Pericardium fibroblast (primary cell): ENCODE data around the gene PMF1. TPM values are rescaled to one million over a fixed set of nuclear protein-coding genes. Genes with fewer than 3 reads are reported as not detected.

Experiments
- total RNA-seq: library from RNA; depleted of rRNA; stranded (reverse); fragments of >200 nt; gene quantifications from 2 replicates; pipeline ENCODE4 v1.2.3, GENCODE V29; 2015

PMF1 gene
- total RNA-seq, result 42.0 and 46.9 TPM in 2 replicates

GRCh38 chr1:156212833-156213643 is at the start of gene PMF1:
TSS of gene PMF1 (plus strand) at chr1:156213007. CDS start at chr1:156213016, 9 bp downstream.

DNA sequence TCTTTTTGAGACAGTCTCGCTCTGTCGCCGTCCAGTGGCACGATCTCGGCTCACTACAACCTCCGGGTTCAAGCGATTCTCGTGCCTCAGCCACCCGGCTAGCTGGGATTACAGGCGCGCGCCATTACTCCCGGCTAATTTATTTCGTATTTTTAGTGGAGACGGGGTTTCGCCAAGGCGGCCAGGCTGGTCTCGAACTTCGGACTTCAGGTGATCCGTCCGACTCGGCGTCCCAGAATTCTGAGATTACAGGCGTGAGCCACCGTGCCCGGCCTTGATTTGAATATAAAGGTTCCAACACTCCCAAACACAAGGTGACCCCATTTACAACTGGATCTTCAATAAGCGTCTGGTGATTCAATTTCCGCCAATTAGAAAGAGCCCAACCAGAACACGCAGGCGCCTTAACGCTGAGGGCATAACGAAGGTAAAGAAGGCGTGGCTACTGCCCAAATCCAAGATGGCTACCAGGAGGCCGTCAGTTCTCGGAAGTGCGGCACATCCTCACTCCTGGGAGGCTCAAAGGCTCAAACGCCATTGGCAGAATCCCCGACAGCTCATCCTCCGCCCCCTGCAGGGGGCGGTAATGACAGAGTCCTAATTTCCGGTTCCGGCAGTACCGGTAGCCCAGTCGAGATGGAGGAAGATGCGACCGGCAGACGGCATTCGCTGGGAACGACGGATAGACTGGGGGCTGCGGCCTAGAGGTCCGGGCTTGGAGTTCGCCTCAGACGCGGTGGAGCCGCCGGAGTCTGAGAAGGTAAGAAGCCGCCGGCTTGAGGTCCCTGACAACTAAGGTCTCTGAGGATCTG is 19.1 kb upstream of the PMF1 start, which contains the start of gene SLC25A44:
TSS of gene SLC25A44 (plus strand) at position 617 of the 812 bp plus-strand sequence. CDS start 5,744 bp downstream, outside the sequence.

DNA sequence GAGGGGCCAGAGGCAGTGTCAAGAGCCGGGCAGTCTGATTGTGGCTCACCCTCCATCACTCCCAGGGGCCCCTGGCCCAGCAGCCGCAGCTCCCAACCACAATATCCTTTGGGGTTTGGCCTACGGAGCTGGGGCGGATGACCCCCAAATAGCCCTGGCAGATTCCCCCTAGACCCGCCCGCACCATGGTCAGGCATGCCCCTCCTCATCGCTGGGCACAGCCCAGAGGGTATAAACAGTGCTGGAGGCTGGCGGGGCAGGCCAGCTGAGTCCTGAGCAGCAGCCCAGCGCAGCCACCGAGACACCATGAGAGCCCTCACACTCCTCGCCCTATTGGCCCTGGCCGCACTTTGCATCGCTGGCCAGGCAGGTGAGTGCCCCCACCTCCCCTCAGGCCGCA is 29.1 kb downstream of the PMF1 start, which contains the start of gene BGLAP:
TSS of gene BGLAP (plus strand) at position 259 of the 400 bp plus-strand sequence. CDS start at position 307, 48 bp downstream.

GRCh38 chr1:156247460-156248322 is 34.9 kb downstream of the PMF1 start, which contains the start of gene PAQR6:
TSS of gene PAQR6 (minus strand) at chr1:156248056. CDS start at chr1:156246731, 1,325 bp downstream.

DNA sequence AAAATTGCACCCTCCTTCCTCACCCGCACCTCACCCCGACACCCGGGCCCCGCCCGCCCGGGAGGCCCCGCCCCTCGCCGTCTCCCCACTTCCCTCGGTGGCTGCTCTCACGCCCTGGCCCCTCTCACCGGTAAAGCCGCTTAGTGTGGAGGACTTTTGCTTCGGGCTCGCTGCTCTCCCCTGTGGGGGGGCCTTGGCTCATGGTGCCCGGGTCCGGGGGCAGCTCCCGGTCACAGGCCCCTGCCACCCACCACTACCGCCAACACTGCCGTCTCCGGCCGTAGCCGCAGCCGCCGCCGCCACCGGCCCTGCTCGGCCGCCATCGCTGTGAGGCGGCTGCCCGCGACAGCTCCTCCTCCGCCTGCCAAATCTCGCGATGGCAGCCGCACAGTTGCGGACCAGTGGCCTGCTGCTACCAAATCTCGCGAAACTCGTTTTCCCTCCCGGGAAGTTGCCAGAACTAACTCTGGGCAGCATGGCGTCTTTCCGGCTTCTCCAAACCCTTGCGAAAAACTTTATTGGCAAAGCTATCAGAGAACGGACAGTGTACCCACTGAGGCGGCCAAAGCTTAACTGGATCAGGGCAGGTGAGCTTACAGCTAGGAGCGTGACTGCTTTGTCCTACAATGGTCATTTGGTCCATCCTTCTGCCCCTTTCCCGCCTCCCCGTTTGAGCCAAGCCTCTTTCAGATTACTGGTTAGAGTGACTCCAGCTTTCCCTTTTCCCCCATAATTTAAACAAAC is 69.8 kb downstream of the PMF1 start, which contains the start of gene SMG5:
TSS of gene SMG5 (minus strand) at position 347 of the 744 bp plus-strand sequence. CDS start at position 202, 145 bp downstream.

GRCh38 chr1:156284112-156284511 is 71.3 kb downstream of the PMF1 start, which contains the start of gene TMEM79:
TSS of gene TMEM79 (plus strand) at chr1:156284325. CDS start at chr1:156285227, 902 bp downstream.

Other genes starting within 250 kb of the PMF1 start
- gene ARHGEF2, start 234.5 kb upstream of the PMF1 start, total RNA-seq, result 107 and 150 TPM in 2 replicates
- 489 and 630 TPM in 2 replicates for gene SSR2, start 192.1 kb upstream of the PMF1 start, total RNA-seq
- 9.8 and 12.6 TPM in 2 replicates for gene UBQLN4, start 159.2 kb upstream of the PMF1 start, total RNA-seq
- 87.3 and 97.6 TPM in 2 replicates for gene LAMTOR2, start 158.2 kb upstream of the PMF1 start, total RNA-seq
- gene RAB25, start 151.8 kb upstream of the PMF1 start, total RNA-seq, result not detected in 2 replicates
- gene MEX3A, start 130.5 kb upstream of the PMF1 start, total RNA-seq, result 1.1 and 5.0 TPM in 2 replicates
- gene LMNA, start 98.3 kb upstream of the PMF1 start, total RNA-seq, result 508 and 655 TPM in 2 replicates
- 0.47 and 1.6 TPM in 2 replicates for gene SEMA4A, start 59.4 kb upstream of the PMF1 start, total RNA-seq
- 9.9 and 14.2 TPM in 2 replicates for gene SLC25A44, start 18.9 kb upstream of the PMF1 start, total RNA-seq
- not detected in 2 replicates for gene BGLAP, start 29.2 kb downstream of the PMF1 start, total RNA-seq
- gene PAQR6, start 35.0 kb downstream of the PMF1 start, total RNA-seq, result 0.43 and 0.47 TPM in 2 replicates
- gene SMG5, start 69.8 kb downstream of the PMF1 start, total RNA-seq, result 33.3 and 39.1 TPM in 2 replicates
- gene TMEM79, start 71.3 kb downstream of the PMF1 start, total RNA-seq, result 1.5 and 3.1 TPM in 2 replicates
- gene GLMP, start 82.7 kb downstream of the PMF1 start, total RNA-seq, result 87.5 and 108 TPM in 2 replicates
- gene VHLL, start 86.3 kb downstream of the PMF1 start, total RNA-seq, result not detected in 2 replicates
- gene CCT3, start 125.3 kb downstream of the PMF1 start, total RNA-seq, result 248 TPM in 2 replicates
- gene TSACC, start 125.5 kb downstream of the PMF1 start, total RNA-seq, result not detected in 2 replicates
- not detected in 2 replicates for gene RHBG, start 156.2 kb downstream of the PMF1 start, total RNA-seq